Osteoblast (primary cell): ENCODE data around the gene OST4. TPM values are rescaled to one million over a fixed set of nuclear protein-coding genes. Genes with fewer than 3 reads are reported as not detected.

ENCODE experiments used
- DNase-seq: peaks from one replicate; pipeline ENCODE4 v3.0.0; 2011; ENCODE audit warnings: low spot score, mixed read lengths; ENCODE audit not compliant: insufficient read length; ENCODE audit errors: missing footprints
- H2AFZ ChIP-seq: 2 replicates; pipeline ENCODE4 v1.6.0; 2011; ENCODE audit warnings: mild to moderate bottlenecking, low read length
- H3K27ac ChIP-seq: 2 replicates; pipeline ENCODE4 v1.5.1; 2011; ENCODE audit warnings: mild to moderate bottlenecking, low read depth, low read length, moderate library complexity
- H3K27me3 ChIP-seq: 2 replicates; pipeline ENCODE4 v1.6.0; 2012; ENCODE audit warnings: mild to moderate bottlenecking, control low read depth, inconsistent platforms, low read length, moderate library complexity; ENCODE audit not compliant: insufficient read depth
- H3K36me3 ChIP-seq: 2 replicates; pipeline ENCODE4 v1.5.1; 2011; ENCODE audit warnings: mild to moderate bottlenecking, low read length, control low read depth, moderate library complexity; ENCODE audit not compliant: insufficient read depth
- H3K4me1 ChIP-seq: 2 replicates; pipeline ENCODE4 v1.5.1; 2011; ENCODE audit warnings: mild to moderate bottlenecking, low read length, control low read depth, moderate library complexity; ENCODE audit not compliant: insufficient read depth
- H3K4me2 ChIP-seq: 2 replicates; pipeline ENCODE4 v1.6.0; 2011; ENCODE audit warnings: mild to moderate bottlenecking, low read length; ENCODE audit not compliant: insufficient read depth
- H3K4me3 ChIP-seq: fragments of 200-600 bp; sonication (generic); 3 replicates; pipeline ENCODE4 v1.5.1; 2012; ENCODE audit warnings: mild to moderate bottlenecking, low read length, inconsistent platforms; ENCODE audit not compliant: insufficient read depth
- H3K79me2 ChIP-seq: 2 replicates; pipeline ENCODE4 v1.6.0; 2012; ENCODE audit warnings: mild to moderate bottlenecking, low read length, control low read depth, inconsistent platforms; ENCODE audit not compliant: insufficient read depth
- H3K9me3 ChIP-seq: 2 replicates; pipeline ENCODE4 v1.5.1; 2011; ENCODE audit warnings: low read depth, low read length, control low read depth
- H4K20me1 ChIP-seq: 2 replicates; pipeline ENCODE4 v1.6.0; 2012; ENCODE audit warnings: mild to moderate bottlenecking, low read length, control low read depth; ENCODE audit not compliant: insufficient read depth
- CTCF ChIP-seq: IDR thresholded peaks from 2 replicates; pipeline ENCODE4 v1.5.1; 2011; ENCODE audit warnings: mild to moderate bottlenecking, low read depth, low read length, moderate library complexity; ENCODE audit errors: extremely low read depth
- total RNA-seq: library from RNA; depleted of rRNA; stranded (reverse); fragments of >200 nt; gene quantifications from 2 replicates; pipeline ENCODE4 v1.2.3, GENCODE V29; 2012

Gene OST4
- total RNA-seq, 1 donor: 202 TPM

DNA sequence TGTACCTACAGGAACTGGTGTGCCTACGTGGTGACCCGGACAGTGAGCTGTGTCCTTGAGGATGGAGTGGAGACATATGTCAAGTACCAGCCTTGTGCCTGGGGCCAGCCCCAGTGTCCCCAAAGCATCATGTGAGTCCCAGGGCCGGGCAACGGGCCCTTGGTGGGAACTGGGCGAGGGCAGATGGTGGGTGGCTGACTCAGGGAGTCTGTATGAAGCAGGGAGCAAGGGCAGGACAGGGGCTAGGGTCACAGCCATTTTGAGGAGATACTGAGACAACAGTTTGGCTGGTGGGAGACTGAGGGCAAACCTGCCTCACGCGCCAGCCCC lies 8.7 kb upstream of the OST4 start:
- Histone ChIP-seq H2AFZ (peak overlapping the region; percentile 61), H3K27me3 (no peaks in the 10 kb centered on the region), H3K79me2 (peaks cover 37% of the 10 kb centered on the region), H3K4me2 (peak overlapping the region; percentile 95), H3K4me1 (peaks cover 35% of the 10 kb centered on the region), H3K9me3 (no peaks in the 10 kb centered on the region), H4K20me1 (peaks cover 33% of the 10 kb centered on the region), H3K27ac (peak overlapping the region; percentile 77), H3K36me3 (peaks cover 27% of the 10 kb centered on the region), H3K4me3 (peak overlapping the region; percentile 92)
- DNase-seq: peak; percentile 90
- TF ChIP-seq CTCF: no peak

DNA sequence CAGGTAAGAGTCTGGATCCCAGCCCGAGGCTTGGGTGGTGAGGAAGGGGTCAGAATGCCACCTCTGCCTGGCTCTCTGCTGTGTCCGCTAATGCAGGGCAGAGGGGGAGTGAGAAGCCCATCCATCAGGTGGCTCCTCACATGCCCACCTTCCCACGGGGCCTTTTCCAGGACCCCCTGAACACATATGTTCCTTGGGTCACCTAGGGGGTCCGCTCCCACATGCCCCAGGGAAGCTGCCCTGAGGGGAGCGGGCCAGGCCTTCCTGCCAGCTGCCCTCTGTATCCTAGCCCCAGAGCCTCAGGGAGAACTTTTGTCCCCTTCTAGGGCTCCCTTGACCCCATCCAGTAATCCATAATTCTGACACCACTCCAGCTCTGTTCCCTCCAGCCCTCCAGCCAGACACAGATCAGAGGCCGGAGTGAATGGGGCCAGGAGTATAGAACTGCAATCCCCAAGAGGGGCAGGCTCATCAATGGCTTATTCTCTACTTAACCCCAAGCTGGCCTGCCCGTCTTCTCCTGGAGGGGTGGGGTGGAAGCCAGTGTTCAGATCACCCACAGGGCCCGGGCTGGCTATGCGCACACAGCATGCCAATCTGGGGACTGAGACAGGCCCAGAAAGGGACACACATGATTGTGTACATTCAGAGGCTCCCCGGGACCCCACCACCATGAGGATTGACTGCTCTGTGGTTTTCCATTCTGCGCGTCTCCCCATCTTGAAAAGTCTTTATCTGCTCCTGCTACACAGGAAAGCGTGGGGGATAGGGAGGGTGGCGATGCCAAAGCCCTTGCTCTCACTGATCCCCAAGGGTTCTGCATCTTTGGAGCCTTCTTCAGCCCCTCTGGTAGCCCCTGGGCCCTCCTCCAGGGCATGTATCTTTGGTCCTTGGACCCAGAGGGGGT lies 8.0 kb upstream of the OST4 start:
- H3K4me1 ChIP-seq: peaks cover 41% of the 10 kb centered on the region

DNA sequence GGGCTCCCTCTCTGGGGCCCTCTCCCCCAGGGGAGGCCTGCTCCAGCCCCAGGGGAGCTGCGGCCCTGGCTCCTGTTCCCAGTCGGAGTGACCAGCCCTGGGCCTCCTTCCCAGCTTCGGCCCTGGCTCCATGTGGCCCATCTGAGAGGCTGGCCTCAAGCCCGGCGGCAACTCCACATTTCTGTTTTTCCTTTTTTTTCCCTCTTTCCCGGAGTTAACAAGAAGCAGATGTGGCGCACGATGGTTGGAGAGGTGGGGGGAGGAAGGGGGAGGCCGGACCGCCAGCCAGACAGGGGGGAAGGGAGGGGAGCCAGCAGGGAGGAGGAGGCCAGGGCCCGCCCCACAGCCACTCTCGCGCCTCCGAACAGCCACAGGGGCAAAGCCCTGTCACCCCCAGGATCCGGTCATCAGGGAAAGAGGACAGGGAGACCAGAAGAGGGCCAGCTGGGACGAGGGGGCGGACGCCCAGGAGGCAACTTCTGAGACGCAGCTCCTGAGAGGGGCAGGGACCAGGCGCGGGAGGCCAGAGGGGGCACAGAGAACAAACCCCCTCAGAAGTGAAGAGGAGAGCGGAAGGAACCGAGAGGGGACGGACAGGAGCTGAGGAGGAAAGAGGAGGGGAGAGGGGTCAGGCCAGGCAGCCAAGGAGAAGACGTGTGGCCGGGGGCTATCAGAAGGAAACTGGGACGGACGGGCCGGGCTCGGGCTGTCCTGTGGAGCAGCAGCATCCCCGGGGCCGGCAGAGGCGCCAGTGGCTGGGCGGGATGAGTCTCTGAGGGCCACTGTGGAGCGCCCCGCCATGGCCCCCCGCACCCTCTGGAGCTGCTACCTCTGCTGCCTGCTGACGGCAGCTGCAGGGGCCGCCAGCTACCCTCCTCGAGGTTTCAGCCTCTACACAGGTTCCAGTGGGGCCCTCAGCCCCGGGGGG lies 7.1 kb upstream of the OST4 start, which contains the start of gene EMILIN1:
TSS of gene EMILIN1 (plus strand) at position 349 of the 928 bp plus-strand sequence. CDS start at position 800, 451 bp downstream.
- peaks cover 37% of the 10 kb centered on the region for H3K79me2 ChIP-seq
- H2AFZ ChIP-seq: peak within 1 kb of the TSS; percentile 87
- peak within 1 kb of the TSS; percentile 95 for H3K4me2 ChIP-seq
- peaks cover 29% of the 10 kb centered on the region for H4K20me1 ChIP-seq
- no peaks in the 10 kb centered on the region for H3K27me3 ChIP-seq
- no peaks in the 10 kb centered on the region for H3K9me3 ChIP-seq
- peaks cover 48% of the 10 kb centered on the region for H3K4me1 ChIP-seq
- H3K4me3 ChIP-seq: peak within 1 kb of the TSS; percentile 92
- DNase-seq: peak; percentile 98
- H3K36me3 ChIP-seq: peaks cover 22% of the 10 kb centered on the region
- H3K27ac ChIP-seq: peak within 1 kb of the TSS; percentile 77
- TF ChIP-seq CTCF: peak; percentile 5

More for the DNA sequence above, 8.0 kb upstream of the OST4 start:
- Histone ChIP-seq H3K36me3 (peaks cover 25% of the 10 kb centered on the region), H3K9me3 (no peaks in the 10 kb centered on the region), H3K27ac (peak overlapping the region; percentile 77), H3K27me3 (no peaks in the 10 kb centered on the region), H3K4me2 (peak overlapping the region; percentile 95), H3K4me3 (peak overlapping the region; percentile 92), H4K20me1 (peaks cover 33% of the 10 kb centered on the region), H3K79me2 (peaks cover 37% of the 10 kb centered on the region), H2AFZ (peak overlapping the region; percentile 61)
- DNase-seq: peak; percentile 91
- TF ChIP-seq CTCF: no peak
